ENCODE measurements around the gene PCNX2. TPM values are rescaled to one million over a fixed set of nuclear protein-coding genes. Genes with fewer than 3 reads are reported as not detected.

The PCNX2 gene
- total and polyA plus RNA-seq, 2 donors (not counting 3 experiments of a cell fraction or from before 2014, with no cell fraction given) = 6.6 to 11.0 TPM

GRCh38 chr1:233261206-233261605 lies 34.3 kb downstream of the PCNX2 start:
- FAIRE-seq (no peak), DNase-seq (ENCODE audit: low read depth, low spot score) (no peak)
- H3K9me1 ChIP-seq (replicated peaks; ENCODE audit: control insufficient read depth, extremely low read depth, insufficient read depth, low read length) = no peaks in the 10 kb centered on the region
- CTCF ChIA-PET = interaction anchor here (1.4 kb wide), 1 partner anchor 9 kb away, joined by 4 read pairs; no protein-coding TSS in a partner anchor
- TF ChIP-seq MAX (IDR thresholded peaks at IDR 0.05; ENCODE audit: insufficient read depth, insufficient read length) (no peak), FOS (IDR thresholded peaks at IDR 0.05; ENCODE audit: borderline replicate concordance, insufficient read depth, low read length) (peak; percentile 18)
- no peak overlapping the region for H3K4me3 ChIP-seq (replicated peaks in 1 of 3; ENCODE audit: insufficient read depth in 1 of 3, low read depth in 1 of 3, low read length in 3 of 3)
- H3K4me2 ChIP-seq (ENCODE audit: insufficient read depth, low read length) = no peak overlapping the region
- H3K36me3 ChIP-seq (ENCODE audit: control insufficient read depth in 2 of 2, extremely low read depth in 1 of 2, insufficient read depth in 2 of 2, low read length in 2 of 2) = peaks cover 2 to 3% of the 10 kb centered on the region in 2 experiments
- dilution Hi-C loops (cut with MboI; ENCODE audit: extremely low pct_ligation_motif_present, low sequenced_read_pairs) = no loop called here
- POLR2A ChIA-PET = no interaction called here
- no peak overlapping the region for H2AFZ ChIP-seq (ENCODE audit: low read depth, low read length)
- no peaks in the 10 kb centered on the region for H3K4me1 ChIP-seq (ENCODE audit: control insufficient read depth, extremely low read depth, insufficient read depth, low read length)
- H3K79me2 ChIP-seq (ENCODE audit: control insufficient read depth, insufficient read depth, low read length) = no peaks in the 10 kb centered on the region
- no peaks in the 10 kb centered on the region for H3K27me3 ChIP-seq (ENCODE audit: control insufficient read depth in 2 of 2, insufficient read depth in 2 of 2, low read length in 2 of 2)
- BruUV-seq (replicated peaks) = no TSS peak
- no peaks in the 10 kb centered on the region for H4K20me1 ChIP-seq (replicated peaks; ENCODE audit: control insufficient read depth, extremely low read depth, insufficient read depth, low read length)
- no peak overlapping the region for H3K27ac ChIP-seq (ENCODE audit: insufficient read depth, low read depth, low read length)
- H3K9me3 ChIP-seq (replicated peaks; ENCODE audit: control insufficient read depth, insufficient read depth, low read length) = no peaks in the 10 kb centered on the region
- intact Hi-C loops (cut with micrococcal nuclease) = no loop called here
- no peak overlapping the region for H3K9ac ChIP-seq (replicated peaks; ENCODE audit: extremely low read depth, insufficient read depth, low read length)

- TF ChIP-seq FOS (IDR thresholded peaks at IDR 0.05; ENCODE audit: borderline replicate concordance, insufficient read depth, low read length) (no peak), JUN (IDR thresholded peaks at IDR 0.05; ENCODE audit: borderline replicate concordance, insufficient read depth, insufficient read length, low read depth) (no peak), MYC (IDR thresholded peaks at IDR 0.05; ENCODE audit: low read depth, low read length) (no peak), CTCF (IDR thresholded peaks at IDR 0.05; ENCODE audit: extremely low read depth in 1 of 2, insufficient read depth in 1 of 2, low read depth in 1 of 2, low read length in 2 of 2) (no peak), POLR2A (IDR thresholded peaks at IDR 0.05; ENCODE audit: low read depth, low read length) (no peak), MAX (IDR thresholded peaks at IDR 0.05; ENCODE audit: insufficient read depth, insufficient read length) (no peak), EZH2 (IDR thresholded peaks at IDR 0.05; ENCODE audit: borderline replicate concordance, low read depth, low read length, severe bottlenecking) (no peak), POLR2AphosphoS5 (IDR thresholded peaks at IDR 0.05; ENCODE audit: insufficient read depth, low read depth, low read length) (no peak), GATA2 (IDR thresholded peaks at IDR 0.05; ENCODE audit: insufficient read depth, insufficient read length, low read depth, low read length) (no peak)
- CTCF ChIA-PET = no interaction called here
- FAIRE-seq = no peak
These were observed 37.7 kb downstream of the PCNX2 start for GRCh38 chr1:233257786-233258185.

More at GRCh38 chr1:233257786-233258185, 37.7 kb downstream of the PCNX2 start:
- Histone ChIP-seq H3K36me3 (ENCODE audit: control insufficient read depth in 2 of 2, extremely low read depth in 1 of 2, insufficient read depth in 2 of 2, low read length in 2 of 2) (peaks cover 2 to 3% of the 10 kb centered on the region in 2 experiments), H3K4me2 (ENCODE audit: insufficient read depth, low read length) (no peak overlapping the region), H3K4me1 (ENCODE audit: control insufficient read depth, extremely low read depth, insufficient read depth, low read length) (peaks cover 8% of the 10 kb centered on the region), H4K20me1 (replicated peaks; ENCODE audit: control insufficient read depth, extremely low read depth, insufficient read depth, low read length) (no peaks in the 10 kb centered on the region), H3K27me3 (ENCODE audit: control insufficient read depth in 2 of 2, insufficient read depth in 2 of 2, low read length in 2 of 2) (no peaks in the 10 kb centered on the region), H3K9ac (replicated peaks; ENCODE audit: extremely low read depth, insufficient read depth, low read length) (no peak overlapping the region), H2AFZ (ENCODE audit: low read depth, low read length) (no peak overlapping the region), H3K4me3 (replicated peaks in 1 of 3; ENCODE audit: insufficient read depth in 1 of 3, low read depth in 1 of 3, low read length in 3 of 3) (no peak overlapping the region), H3K79me2 (ENCODE audit: control insufficient read depth, insufficient read depth, low read length) (no peaks in the 10 kb centered on the region), H3K9me1 (replicated peaks; ENCODE audit: control insufficient read depth, extremely low read depth, insufficient read depth, low read length) (no peaks in the 10 kb centered on the region), H3K9me3 (replicated peaks; ENCODE audit: control insufficient read depth, insufficient read depth, low read length) (no peaks in the 10 kb centered on the region), H3K27ac (ENCODE audit: insufficient read depth, low read depth, low read length) (no peak overlapping the region)
- intact Hi-C loops (cut with micrococcal nuclease) = no loop called here
- DNase-seq (ENCODE audit: low read depth, low spot score) = no peak
- POLR2A ChIA-PET = interaction anchor here (0.6 kb wide), 1 partner anchor 770 kb away, joined by 3 read pairs; no protein-coding TSS in a partner anchor
- BruUV-seq (replicated peaks) = no TSS peak
- dilution Hi-C loops (cut with MboI; ENCODE audit: extremely low pct_ligation_motif_present, low sequenced_read_pairs) = no loop called here
